CD14-positive monocyte (primary cell): ENCODE results near the gene LGR5. TPM values are rescaled to one million over a fixed set of nuclear protein-coding genes. Genes with fewer than 3 reads are reported as not detected.

ENCODE experiments used
- DNase-seq, 3 donors: peaks; one replicate each; pipeline ENCODE4 v3.0.0-alpha.2; 2011 to 2022
- H2AFZ ChIP-seq: 2 replicates; pipeline ENCODE4 v1.6.0; 2012; ENCODE audit warnings: mild to moderate bottlenecking, low read depth, low read length, inconsistent platforms; ENCODE audit not compliant: insufficient read depth, poor library complexity, severe bottlenecking
- H3K27ac ChIP-seq, 2 donors: 1 replicate in 1 of 2; 2 replicates in 1 of 2; pipeline ENCODE4 v1.5.1; 2012 to 2013; ENCODE audit warnings: low read length in 2 of 2, control low read depth in 1 of 2, inconsistent platforms in 1 of 2, low read depth in 1 of 2, mild to moderate bottlenecking in 1 of 2
- H3K27me3 ChIP-seq, 2 donors: one replicate each; pipeline versions ENCODE4 v1.6.0 to v1.6.1; 2011 to 2013; ENCODE audit warnings: low read length in 2 of 2; ENCODE audit not compliant: control insufficient read depth in 2 of 2, insufficient read depth in 2 of 2
- H3K36me3 ChIP-seq, 2 donors: replicated peaks in 1 of 2; 1 replicate in 1 of 2; 2 replicates in 1 of 2; pipeline versions ENCODE4 v1.5.1 to v1.6.1; 2012 to 2013; ENCODE audit warnings: low read length in 2 of 2, control low read depth in 1 of 2, inconsistent platforms in 1 of 2, mild to moderate bottlenecking in 1 of 2; ENCODE audit not compliant: insufficient read depth in 2 of 2, control insufficient read depth in 1 of 2
- H3K4me1 ChIP-seq, 2 donors: 1 replicate in 1 of 2; 2 replicates in 1 of 2; pipeline versions ENCODE4 v1.5.1 to v1.6.1; 2012 to 2013; ENCODE audit warnings: low read length in 2 of 2, control low read depth in 1 of 2, inconsistent platforms in 1 of 2, mild to moderate bottlenecking in 1 of 2, moderate library complexity in 1 of 2; ENCODE audit not compliant: insufficient read depth in 2 of 2, control insufficient read depth in 1 of 2
- H3K4me2 ChIP-seq: replicated peaks from 2 replicates; pipeline ENCODE3; 2012; ENCODE audit warnings: low read length, moderate library complexity, mild to moderate bottlenecking; ENCODE audit not compliant: poor library complexity, severe bottlenecking; ENCODE audit errors: extremely low read depth
- H3K4me3 ChIP-seq, 3 experiments: fragments of 200-600 bp in 1 of 3; sonication (generic) in 1 of 3; replicated peaks in 1 of 3; 1 replicate in 2 of 3; 2 replicates in 1 of 3; pipeline ENCODE4 v1.5.1; 2011 to 2013; ENCODE audit warnings: low read length in 3 of 3, mild to moderate bottlenecking in 3 of 3, control low read depth in 2 of 3, low read depth in 2 of 3, inconsistent platforms in 1 of 3, moderate library complexity in 1 of 3
- H3K79me2 ChIP-seq: 2 replicates; pipeline ENCODE4 v1.6.0; 2012; ENCODE audit warnings: mild to moderate bottlenecking, control low read depth, inconsistent platforms, low read length, moderate library complexity; ENCODE audit not compliant: insufficient read depth
- H3K9ac ChIP-seq: 2 replicates; pipeline ENCODE4 v1.6.0; 2017; ENCODE audit warnings: low read length, mild to moderate bottlenecking; ENCODE audit not compliant: insufficient read depth, poor library complexity, severe bottlenecking
- H3K9me3 ChIP-seq, 2 donors: replicated peaks in 1 of 2; 1 replicate in 1 of 2; 2 replicates in 1 of 2; pipeline versions ENCODE4 v1.5.1 to v1.6.1; 2012 to 2013; ENCODE audit warnings: low read length in 2 of 2, control low read depth in 1 of 2; ENCODE audit not compliant: control insufficient read depth in 1 of 2, insufficient read depth in 1 of 2
- H4K20me1 ChIP-seq: 2 replicates; pipeline ENCODE4 v1.6.0; 2012; ENCODE audit warnings: mild to moderate bottlenecking, low read length, control low read depth, moderate library complexity; ENCODE audit not compliant: insufficient read depth
- H3K27ac Mint-ChIP-seq, 7 donors: one replicate each; pipeline ENCODE4 v1.8.0; 2020; ENCODE audit warnings: mild to moderate bottlenecking in 7 of 7, mixed read lengths in 7 of 7, moderate library complexity in 6 of 7, inconsistent platforms in 2 of 7
- H3K27me3 Mint-ChIP-seq, 3 donors: one replicate each; pipeline ENCODE4 v1.8.0; 2021 to 2022; ENCODE audit warnings: low read depth in 3 of 3, mild to moderate bottlenecking in 3 of 3, mixed read lengths in 3 of 3, moderate library complexity in 3 of 3, inconsistent platforms in 1 of 3
- H3K36me3 Mint-ChIP-seq, 2 donors: one replicate each; pipeline ENCODE4 v1.8.0; 2020; ENCODE audit warnings: mixed read lengths in 2 of 2, inconsistent platforms in 1 of 2, mild to moderate bottlenecking in 1 of 2
- H3K4me1 Mint-ChIP-seq: one replicate; pipeline ENCODE4 v1.8.0; 2020; ENCODE audit warnings: mild to moderate bottlenecking, mixed read lengths
- H3K4me3 Mint-ChIP-seq, 2 donors: one replicate each; pipeline ENCODE4 v1.8.0; 2020; ENCODE audit warnings: mild to moderate bottlenecking in 2 of 2, mixed read lengths in 2 of 2, moderate library complexity in 1 of 2
- H3K9me3 Mint-ChIP-seq, 7 donors: one replicate each; pipeline ENCODE4 v1.8.0; 2020 to 2022; ENCODE audit warnings: mixed read lengths in 7 of 7, mild to moderate bottlenecking in 6 of 7, moderate library complexity in 6 of 7, inconsistent platforms in 2 of 7
- WGBS: methylation state at CpG from one replicate; pipeline ENCODE4 v1.1.5; 2013; ENCODE audit warnings: missing lambda C conversion rate; ENCODE audit not compliant: insufficient coverage; 5-methylcytosine and 5-hydroxymethylcytosine counted together
- intact Hi-C, 2 donors: fragments of 100-400 bp; cut with micrococcal nuclease; formaldehyde crosslinking; loops; one replicate each; pipeline versions ENCODE4 v1.15.0 to v1.15.1; 2023
- polyA plus RNA-seq, 3 donors: library from polyadenylated mRNA; depleted of rRNA in 1 of 3; unstranded in 2 of 3; stranded (reverse) in 1 of 3; fragments of 300-500 nt in 2 of 3; fragments of >200 nt in 1 of 3; fragmentation: Illumina TruSeq in 2 of 3; gene quantifications; 1 replicate in 2 of 3; 2 replicates in 1 of 3; pipeline ENCODE4 v1.2.3, GENCODE V29; 2012 to 2021
- TF ChIP-seq, protein P1 (sequence below): fragments of 200-600 bp; IDR thresholded peaks from one replicate; pipeline ENCODE4 v1.8.0; 2022; ENCODE audit warnings: antibody characterized with exemption, mild to moderate bottlenecking

The LGR5 gene
- polyA plus RNA-seq, 3 donors = not detected

DNA sequence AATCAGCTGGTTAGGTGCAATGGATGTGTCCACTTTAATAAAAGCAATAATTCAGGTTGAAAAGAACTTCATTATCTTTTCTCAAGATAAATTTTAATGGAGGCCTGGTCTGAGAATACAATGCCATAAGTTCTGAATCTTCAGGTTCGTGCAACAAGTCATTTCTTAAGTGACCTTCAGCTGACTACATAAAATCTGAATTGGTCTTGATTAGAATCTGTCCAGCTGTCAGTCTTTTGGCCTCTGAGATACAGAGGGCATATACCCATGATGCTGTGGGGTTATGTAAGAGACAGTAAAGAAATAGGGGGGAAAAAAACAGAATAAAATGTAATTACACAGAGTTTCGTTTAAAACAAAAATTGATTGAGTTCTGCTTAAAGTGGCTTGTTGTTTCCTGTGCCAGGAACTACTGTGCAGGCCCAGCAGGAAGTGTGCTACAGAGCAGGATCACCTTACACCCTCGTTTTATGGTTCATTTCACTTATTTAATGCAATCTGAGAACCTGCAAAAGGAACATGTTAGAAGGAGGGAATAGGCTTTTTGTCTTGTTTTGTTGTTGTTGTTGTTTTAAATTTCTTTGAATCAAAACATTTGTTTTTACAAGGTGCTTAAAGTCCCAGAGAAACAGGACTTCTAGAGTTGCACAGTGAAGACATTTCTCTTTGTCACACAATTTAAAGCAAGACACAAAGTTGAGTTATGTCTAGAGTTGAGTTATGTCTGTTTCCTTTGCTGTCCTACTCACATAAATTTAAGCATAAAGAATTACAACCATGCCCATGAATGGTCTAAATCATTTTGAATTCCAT is 64.2 kb downstream of the LGR5 start:
- intact Hi-C loops = no loop called here
- DNase-seq = no peak
- Mint-ChIP-seq H3K27me3 (no peaks in the 10 kb centered on the region), H3K4me1 (peaks cover 4% of the 10 kb centered on the region), H3K36me3 (no peaks in the 10 kb centered on the region), H3K4me3 (no peak overlapping the region), H3K27ac (no peak overlapping the region), H3K9me3 (peaks cover 0 to 3% (median 3%) of the 10 kb centered on the region in 7 donors)
- TF ChIP-seq, protein P1, sequence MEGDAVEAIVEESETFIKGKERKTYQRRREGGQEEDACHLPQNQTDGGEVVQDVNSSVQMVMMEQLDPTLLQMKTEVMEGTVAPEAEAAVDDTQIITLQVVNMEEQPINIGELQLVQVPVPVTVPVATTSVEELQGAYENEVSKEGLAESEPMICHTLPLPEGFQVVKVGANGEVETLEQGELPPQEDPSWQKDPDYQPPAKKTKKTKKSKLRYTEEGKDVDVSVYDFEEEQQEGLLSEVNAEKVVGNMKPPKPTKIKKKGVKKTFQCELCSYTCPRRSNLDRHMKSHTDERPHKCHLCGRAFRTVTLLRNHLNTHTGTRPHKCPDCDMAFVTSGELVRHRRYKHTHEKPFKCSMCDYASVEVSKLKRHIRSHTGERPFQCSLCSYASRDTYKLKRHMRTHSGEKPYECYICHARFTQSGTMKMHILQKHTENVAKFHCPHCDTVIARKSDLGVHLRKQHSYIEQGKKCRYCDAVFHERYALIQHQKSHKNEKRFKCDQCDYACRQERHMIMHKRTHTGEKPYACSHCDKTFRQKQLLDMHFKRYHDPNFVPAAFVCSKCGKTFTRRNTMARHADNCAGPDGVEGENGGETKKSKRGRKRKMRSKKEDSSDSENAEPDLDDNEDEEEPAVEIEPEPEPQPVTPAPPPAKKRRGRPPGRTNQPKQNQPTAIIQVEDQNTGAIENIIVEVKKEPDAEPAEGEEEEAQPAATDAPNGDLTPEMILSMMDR = no peak
- no peaks in the 10 kb centered on the region for H4K20me1 ChIP-seq
- H3K9ac ChIP-seq = no peak overlapping the region
- no peak overlapping the region for H3K27ac ChIP-seq
- 20% methylated on average over 1 of the region's 3 CpGs for WGBS
- no peak overlapping the region for H3K4me3 ChIP-seq
- H3K4me2 ChIP-seq = no peak overlapping the region
- no peak overlapping the region for H2AFZ ChIP-seq
- no peaks in the 10 kb centered on the region for H3K27me3 ChIP-seq
- no peaks in the 10 kb centered on the region for H3K79me2 ChIP-seq
- H3K36me3 ChIP-seq = no peaks in the 10 kb centered on the region
- no peaks in the 10 kb centered on the region for H3K9me3 ChIP-seq
- H3K4me1 ChIP-seq = no peaks in the 10 kb centered on the region

DNA sequence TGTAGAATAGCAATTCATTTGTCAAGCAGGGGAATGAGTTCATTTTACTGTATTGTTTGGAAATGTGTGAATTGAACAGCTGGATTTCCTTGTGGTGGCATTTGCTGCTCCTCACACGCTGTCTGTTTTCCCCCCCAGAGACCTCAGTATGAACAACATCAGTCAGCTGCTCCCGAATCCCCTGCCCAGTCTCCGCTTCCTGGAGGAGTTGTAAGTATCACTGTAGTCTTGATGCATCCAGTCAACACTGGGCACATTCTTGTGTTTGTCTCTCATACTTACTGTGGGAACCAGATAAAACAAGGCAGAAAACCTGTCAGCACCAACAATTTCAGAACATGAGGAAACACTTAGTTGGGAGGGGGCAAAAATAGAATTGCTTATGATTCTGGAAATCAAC is 64.9 kb downstream of the LGR5 start:
- Histone ChIP-seq H3K27me3 (no peaks in the 10 kb centered on the region), H3K36me3 (no peaks in the 10 kb centered on the region), H3K4me2 (no peak overlapping the region), H3K9me3 (no peaks in the 10 kb centered on the region), H3K27ac (no peak overlapping the region), H3K79me2 (no peaks in the 10 kb centered on the region), H3K4me1 (no peaks in the 10 kb centered on the region), H3K9ac (no peak overlapping the region), H3K4me3 (no peak overlapping the region), H2AFZ (no peak overlapping the region), H4K20me1 (no peaks in the 10 kb centered on the region)
- DNase-seq = no peak
- peaks cover 0 to 3% (median 0%) of the 10 kb centered on the region in 7 donors for H3K9me3 Mint-ChIP-seq
- TF ChIP-seq, protein P1 = no peak
- no CpG with 5 or more reads among the region's 3 CpGs for WGBS
- no peaks in the 10 kb centered on the region for H3K27me3 Mint-ChIP-seq
- H3K36me3 Mint-ChIP-seq = no peaks in the 10 kb centered on the region
- intact Hi-C loops = no loop called here
- no peak overlapping the region for H3K4me3 Mint-ChIP-seq
- no peak overlapping the region for H3K27ac Mint-ChIP-seq
- peaks cover 4% of the 10 kb centered on the region for H3K4me1 Mint-ChIP-seq
